ENCODE data around the gene GAS2L1. TPM values are rescaled to one million over a fixed set of nuclear protein-coding genes. Genes with fewer than 3 reads are reported as not detected.

The GAS2L1 gene
- total and polyA plus RNA-seq, 2 donors (not counting 3 experiments of a cell fraction or from before 2014, with no cell fraction given): 30.5 to 44.0 TPM

- POLR2A ChIA-PET: no interaction called here
- intact Hi-C loops (cut with micrococcal nuclease): no loop called here
Measured at GRCh38 chr22:29315286-29316140, 9.1 kb downstream of the GAS2L1 start, which contains the start of gene RASL10A. Gene RASL10A (minus strand): TSS chr22:29315697. CDS start chr22:29315246, 451 bp downstream.

GRCh38 chr22:29316141-29316828, 9.8 kb downstream of the GAS2L1 start:
- intact Hi-C loops (cut with micrococcal nuclease): no loop called here
- TF ChIP-seq FOS (IDR thresholded peaks at IDR 0.05; ENCODE audit: borderline replicate concordance, insufficient read depth, low read length): no peak
- no peak for TF ChIP-seq MAX (IDR thresholded peaks at IDR 0.05; ENCODE audit: insufficient read depth, insufficient read length)
- no peak for TF ChIP-seq GATA2 (IDR thresholded peaks at IDR 0.05; ENCODE audit: insufficient read depth, insufficient read length, low read depth, low read length)
- no peak for TF ChIP-seq CTCF (IDR thresholded peaks at IDR 0.05; ENCODE audit: extremely low read depth in 1 of 2, insufficient read depth in 1 of 2, low read depth in 1 of 2, low read length in 2 of 2)
- no peak for TF ChIP-seq MYC (IDR thresholded peaks at IDR 0.05; ENCODE audit: low read depth, low read length)
- TF ChIP-seq POLR2A (IDR thresholded peaks at IDR 0.05; ENCODE audit: low read depth, low read length): no peak
- no peak for TF ChIP-seq JUN (IDR thresholded peaks at IDR 0.05; ENCODE audit: borderline replicate concordance, insufficient read depth, insufficient read length, low read depth)
- TF ChIP-seq POLR2AphosphoS5 (IDR thresholded peaks at IDR 0.05; ENCODE audit: insufficient read depth, low read depth, low read length): no peak
- TF ChIP-seq EZH2 (IDR thresholded peaks at IDR 0.05; ENCODE audit: borderline replicate concordance, low read depth, low read length, severe bottlenecking): no peak
- H3K4me1 ChIP-seq (ENCODE audit: control insufficient read depth, extremely low read depth, insufficient read depth, low read length): peaks cover 5% of the 10 kb centered on the region
- POLR2A ChIA-PET: no interaction called here
- no peak overlapping the region for H2AFZ ChIP-seq (ENCODE audit: low read depth, low read length)
- no peaks in the 10 kb centered on the region for H3K79me2 ChIP-seq (ENCODE audit: control insufficient read depth, insufficient read depth, low read length)
- no peaks in the 10 kb centered on the region for H3K9me1 ChIP-seq (replicated peaks; ENCODE audit: control insufficient read depth, extremely low read depth, insufficient read depth, low read length)
- no peak overlapping the region for H3K27ac ChIP-seq (ENCODE audit: insufficient read depth, low read depth, low read length)
- peaks cover 0 to 4% of the 10 kb centered on the region in 2 experiments for H3K36me3 ChIP-seq (ENCODE audit: control insufficient read depth in 2 of 2, extremely low read depth in 1 of 2, insufficient read depth in 2 of 2, low read length in 2 of 2)
- H4K20me1 ChIP-seq (replicated peaks; ENCODE audit: control insufficient read depth, extremely low read depth, insufficient read depth, low read length): no peaks in the 10 kb centered on the region
- CTCF ChIA-PET: no interaction called here
- no TSS peak for BruUV-seq (replicated peaks)
- no peak overlapping the region for H3K4me3 ChIP-seq (replicated peaks in 1 of 3; ENCODE audit: insufficient read depth in 1 of 3, low read depth in 1 of 3, low read length in 3 of 3)
- no peak for FAIRE-seq
- H3K4me2 ChIP-seq (ENCODE audit: insufficient read depth, low read length): no peak overlapping the region
- peaks cover 29% of the 10 kb centered on the region in 2 experiments for H3K27me3 ChIP-seq (ENCODE audit: control insufficient read depth in 2 of 2, insufficient read depth in 2 of 2, low read length in 2 of 2)
- no peak overlapping the region for H3K9ac ChIP-seq (replicated peaks; ENCODE audit: extremely low read depth, insufficient read depth, low read length)
- no peaks in the 10 kb centered on the region for H3K9me3 ChIP-seq (replicated peaks; ENCODE audit: control insufficient read depth, insufficient read depth, low read length)
- dilution Hi-C loops (cut with MboI; ENCODE audit: extremely low pct_ligation_motif_present, low sequenced_read_pairs): no loop called here
- no peak for DNase-seq (ENCODE audit: low read depth, low spot score)

More at GRCh38 chr22:29315286-29316140, 9.1 kb downstream of the GAS2L1 start, which contains the start of gene RASL10A:
- Histone ChIP-seq H3K9me1 (replicated peaks; ENCODE audit: control insufficient read depth, extremely low read depth, insufficient read depth, low read length) (no peaks in the 10 kb centered on the region), H3K9me3 (replicated peaks; ENCODE audit: control insufficient read depth, insufficient read depth, low read length) (no peaks in the 10 kb centered on the region), H4K20me1 (replicated peaks; ENCODE audit: control insufficient read depth, extremely low read depth, insufficient read depth, low read length) (no peaks in the 10 kb centered on the region), H3K36me3 (ENCODE audit: control insufficient read depth in 2 of 2, extremely low read depth in 1 of 2, insufficient read depth in 2 of 2, low read length in 2 of 2) (peaks cover 0 to 4% of the 10 kb centered on the region in 2 experiments), H3K4me2 (ENCODE audit: insufficient read depth, low read length) (peak within 1 kb of the TSS; percentile 43), H3K9ac (replicated peaks; ENCODE audit: extremely low read depth, insufficient read depth, low read length) (no peak within 1 kb of the TSS), H3K79me2 (ENCODE audit: control insufficient read depth, insufficient read depth, low read length) (no peaks in the 10 kb centered on the region), H3K27me3 (ENCODE audit: control insufficient read depth in 2 of 2, insufficient read depth in 2 of 2, low read length in 2 of 2) (peaks cover 29% of the 10 kb centered on the region in 2 experiments), H3K4me1 (ENCODE audit: control insufficient read depth, extremely low read depth, insufficient read depth, low read length) (peaks cover 10% of the 10 kb centered on the region), H3K27ac (ENCODE audit: insufficient read depth, low read depth, low read length) (no peak within 1 kb of the TSS), H2AFZ (ENCODE audit: low read depth, low read length) (no peak within 1 kb of the TSS), H3K4me3 (replicated peaks in 1 of 3; ENCODE audit: insufficient read depth in 1 of 3, low read depth in 1 of 3, low read length in 3 of 3) (peak within 1 kb of the TSS in 1 of 3 experiments; percentile 25)
- FAIRE-seq (no peak), DNase-seq (ENCODE audit: low read depth, low spot score) (no peak)
- CTCF ChIA-PET: no interaction called here
- BruUV-seq (replicated peaks): no TSS peak
- TF ChIP-seq EZH2 (IDR thresholded peaks at IDR 0.05; ENCODE audit: borderline replicate concordance, low read depth, low read length, severe bottlenecking) (peak; percentile 20), JUN (IDR thresholded peaks at IDR 0.05; ENCODE audit: borderline replicate concordance, insufficient read depth, insufficient read length, low read depth) (no peak)
- dilution Hi-C loops (cut with MboI; ENCODE audit: extremely low pct_ligation_motif_present, low sequenced_read_pairs): no loop called here
